Tibial nerve (tissue), 4 donors: Measurements from ENCODE around the gene CRY1. TPM values are rescaled to one million over a fixed set of nuclear protein-coding genes. Genes with fewer than 3 reads are reported as not detected.
"Not testable (repeated sequence)": the region's sequence is repeated elsewhere in the genome, so short reads cannot be mapped to it uniquely, and the experiment has no call there.

Source experiments
- DNase-seq, 2 donors: peaks; one replicate each; pipeline ENCODE4 v3.0.0-alpha.2; 2019; ENCODE audit warnings: low spot score in 2 of 2
- H3K27ac ChIP-seq, 4 donors: fragments of 200-600 bp; sonication (generic) in 3 of 4; one replicate each; pipeline ENCODE4 v1.5.1; 2017 to 2019; ENCODE audit warnings: mild to moderate bottlenecking in 1 of 4
- H3K27me3 ChIP-seq, 2 donors: fragments of 200-600 bp; sonication (generic) in 1 of 2; one replicate each; pipeline versions ENCODE4 v1.5.1 to v1.6.0; 2017 to 2019
- H3K36me3 ChIP-seq, 3 donors: fragments of 200-600 bp; sonication (generic); one replicate each; pipeline ENCODE4 v1.5.1; 2018 to 2019
- H3K4me1 ChIP-seq, 4 donors: fragments of 200-600 bp; sonication (generic) in 3 of 4; one replicate each; pipeline ENCODE4 v1.5.1; 2017 to 2019
- H3K4me3 ChIP-seq, 4 donors: fragments of 200-600 bp; sonication (generic) in 3 of 4; one replicate each; pipeline ENCODE4 v1.5.1; 2017 to 2019; ENCODE audit warnings: mild to moderate bottlenecking in 1 of 4, moderate library complexity in 1 of 4
- H3K9me3 ChIP-seq, 4 donors: fragments of 200-600 bp; sonication (generic) in 3 of 4; one replicate each; pipeline ENCODE4 v1.5.1; 2017 to 2019
- CTCF ChIP-seq, 5 experiments: fragments of 200-600 bp in 3 of 5; fragments of 450-650 bp in 2 of 5; sonication (generic) in 3 of 5; IDR thresholded peaks; one replicate each; pipeline ENCODE4 v1.5.1; 2016 to 2019; ENCODE audit warnings: antibody characterized with exemption in 5 of 5, mild to moderate bottlenecking in 3 of 5, moderate library complexity in 2 of 5
- EP300 ChIP-seq, 2 donors: sonication (generic); formaldehyde crosslinking; IDR thresholded peaks; one replicate each; pipeline ENCODE4 v1.6.1; 2017; ENCODE audit warnings: antibody characterized with exemption in 2 of 2, mild to moderate bottlenecking in 1 of 2
- POLR2A ChIP-seq, 2 donors: fragments of 450-650 bp; IDR thresholded peaks; one replicate each; pipeline ENCODE4 v1.6.1; 2017; ENCODE audit warnings: antibody characterized with exemption in 2 of 2, mild to moderate bottlenecking in 2 of 2, moderate library complexity in 2 of 2
- WGBS, 2 donors: methylation state at CpG; one replicate each; pipeline ENCODE4 v1.1.5; 2018; 5-methylcytosine and 5-hydroxymethylcytosine counted together
- total RNA-seq, 4 donors: library from RNA; depleted of rRNA; stranded (reverse); fragments of >200 nt; gene quantifications; one replicate each; pipeline ENCODE4 v1.1.0, GENCODE V29; 2016

The CRY1 gene
- total RNA-seq, 4 donors from 2014 or later: 16.3 to 36.3 (median 24.4) TPM

DNA sequence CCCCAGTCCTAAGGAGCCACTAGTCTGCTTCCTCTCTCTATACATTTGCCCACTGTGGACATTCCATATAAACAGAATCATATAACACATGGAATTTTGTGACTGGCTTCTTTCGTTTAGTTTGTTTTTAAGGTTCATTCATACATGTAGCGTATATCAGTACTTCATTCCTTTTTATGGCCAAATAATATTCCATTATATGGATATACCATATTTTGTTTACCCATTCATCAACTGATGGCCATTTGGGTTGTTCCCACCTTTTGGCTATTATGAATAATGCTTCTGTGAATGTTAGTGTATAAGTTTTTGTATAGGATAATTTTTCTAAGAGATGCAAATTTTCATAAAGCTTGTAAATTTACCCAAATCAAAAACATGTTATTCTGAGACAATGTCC lies 4.4 kb downstream of the CRY1 start:
- Histone ChIP-seq H3K27ac (no peak overlapping the region), H3K36me3 (peaks cover 0 to 8% (median 0%) of the 10 kb centered on the region in 3 donors), H3K4me3 (no peak overlapping the region), H3K9me3 (no peaks in the 10 kb centered on the region), H3K27me3 (no peaks in the 10 kb centered on the region), H3K4me1 (peaks cover 0 to 28% (median 14%) of the 10 kb centered on the region in 4 donors)
- WGBS, 2 donors: 98 to 99% methylated on average over 2 of the region's 2 CpGs
- DNase-seq: no peak
- no peak for TF ChIP-seq EP300 (IDR thresholded peaks at IDR 0.05)
- TF ChIP-seq CTCF (IDR thresholded peaks at IDR 0.05): no peak
- no peak for TF ChIP-seq POLR2A (IDR thresholded peaks at IDR 0.05)

DNA sequence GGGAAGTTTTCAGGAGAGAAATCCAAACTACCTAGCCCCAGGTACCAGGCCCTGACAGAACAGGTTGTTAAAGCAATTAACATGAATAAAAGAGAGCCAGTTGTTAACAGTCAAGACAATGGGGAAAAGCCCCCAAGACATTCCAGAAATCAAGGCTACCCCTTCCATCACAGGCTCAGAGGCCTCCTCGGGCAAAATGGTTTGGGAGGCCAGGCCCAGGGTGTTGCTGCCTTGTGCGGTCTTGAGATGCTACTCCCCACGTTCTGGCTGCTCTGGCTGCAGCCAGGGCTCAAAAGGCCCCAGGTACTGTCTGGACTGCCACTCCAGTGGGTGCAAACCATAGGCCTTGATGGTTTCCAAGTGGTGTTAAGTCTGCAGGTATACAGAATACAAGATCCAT lies 7.0 kb downstream of the CRY1 start:
- peaks cover 0 to 8% (median 0%) of the 10 kb centered on the region in 3 donors for H3K36me3 ChIP-seq
- H3K27ac ChIP-seq: no peak overlapping the region
- no peak for DNase-seq
- peaks cover 0 to 11% (median 0%) of the 10 kb centered on the region in 4 donors for H3K9me3 ChIP-seq
- H3K4me1 ChIP-seq: peaks cover 0 to 13% (median 5%) of the 10 kb centered on the region in 4 donors
- no peak overlapping the region for H3K4me3 ChIP-seq
- no peak for TF ChIP-seq POLR2A (IDR thresholded peaks at IDR 0.05)
- TF ChIP-seq EP300 (IDR thresholded peaks at IDR 0.05): no peak
- TF ChIP-seq CTCF (IDR thresholded peaks at IDR 0.05): no peak
- WGBS, 2 donors: 87 to 94% methylated on average over 3 of the region's 3 CpGs
- no peaks in the 10 kb centered on the region for H3K27me3 ChIP-seq

- Histone ChIP-seq H3K36me3 (peaks cover 0 to 4% (median 0%) of the 10 kb centered on the region in 3 donors), H3K9me3 (peaks cover 0 to 11% (median 0%) of the 10 kb centered on the region in 4 donors), H3K4me3 (no peak overlapping the region), H3K4me1 (peaks cover 0 to 5% (median 4%) of the 10 kb centered on the region in 4 donors), H3K27me3 (no peaks in the 10 kb centered on the region), H3K27ac (no peak overlapping the region)
- no peak for DNase-seq
- TF ChIP-seq EP300 (IDR thresholded peaks at IDR 0.05) (no peak), POLR2A (IDR thresholded peaks at IDR 0.05) (no peak)
Observed at GRCh38 chr12:107081778-107082177, 11.6 kb downstream of the CRY1 start.

GRCh38 chr12:107080299-107080698 lies 13.1 kb downstream of the CRY1 start:
- H3K27ac ChIP-seq: no peak overlapping the region
- H3K4me1 ChIP-seq: peaks cover 0 to 5% (median 4%) of the 10 kb centered on the region in 4 donors
- TF ChIP-seq POLR2A (IDR thresholded peaks at IDR 0.05) (no peak), CTCF (IDR thresholded peaks at IDR 0.05) (no peak), EP300 (IDR thresholded peaks at IDR 0.05) (no peak)
- H3K27me3 ChIP-seq: no peaks in the 10 kb centered on the region
- peaks cover 0 to 11% (median 0%) of the 10 kb centered on the region in 4 donors for H3K9me3 ChIP-seq
- WGBS, 2 donors: 72 to 74% methylated on average over 6 of the region's 6 CpGs
- DNase-seq: no peak
- no peaks in the 10 kb centered on the region for H3K36me3 ChIP-seq
- H3K4me3 ChIP-seq: no peak overlapping the region

DNA sequence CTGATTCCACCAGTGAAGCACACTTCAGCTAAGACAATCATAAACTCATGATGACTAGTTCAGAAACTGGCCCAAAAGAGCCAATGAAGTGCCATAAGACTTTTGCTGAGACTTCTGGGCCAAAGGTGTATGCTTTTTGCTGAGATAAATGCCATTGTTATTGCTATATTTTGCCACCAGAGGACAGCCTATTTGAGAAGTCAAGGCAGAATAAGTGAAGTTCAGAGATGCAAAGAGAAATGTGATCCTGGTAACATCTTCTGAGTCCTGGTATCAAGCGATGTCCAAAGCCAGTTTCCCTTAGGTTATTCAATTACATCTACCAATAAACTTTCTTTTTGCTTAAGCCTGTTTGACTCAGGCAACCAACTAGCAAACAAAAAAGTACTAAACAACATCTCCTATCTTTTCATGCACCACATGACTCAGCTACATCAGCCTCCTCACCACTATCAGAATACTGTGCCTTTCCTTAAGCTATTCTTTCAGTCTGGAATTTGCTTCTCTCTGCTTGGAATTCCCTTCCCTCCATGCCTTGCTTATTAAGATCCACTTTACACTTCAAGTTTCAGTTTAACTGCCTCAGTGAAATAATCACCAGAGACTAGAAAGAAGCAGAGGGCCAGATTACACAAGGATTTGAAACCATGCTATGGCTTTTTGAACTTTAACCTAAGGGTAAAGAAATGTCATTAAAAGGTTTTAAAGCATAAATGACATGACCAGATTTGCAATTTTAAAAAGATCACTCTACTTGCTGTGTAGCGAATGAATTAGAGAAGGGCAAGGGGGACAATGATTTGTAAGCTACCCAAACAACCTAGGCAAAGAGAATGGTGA lies 14.0 kb downstream of the CRY1 start:
- WGBS, 2 donors: 89 to 93% methylated on average over 2 of the region's 2 CpGs
- TF ChIP-seq CTCF (IDR thresholded peaks at IDR 0.05): peak in 3 of 5 experiments; percentile 17 to 27 (median 19)
- TF ChIP-seq EP300 (IDR thresholded peaks at IDR 0.05): no peak
- no peak for TF ChIP-seq POLR2A (IDR thresholded peaks at IDR 0.05)
- Histone ChIP-seq H3K36me3 (no peaks in the 10 kb centered on the region), H3K27me3 (no peaks in the 10 kb centered on the region), H3K9me3 (peaks cover 0 to 11% (median 0%) of the 10 kb centered on the region in 4 donors), H3K4me1 (peaks cover 0 to 5% (median 4%) of the 10 kb centered on the region in 4 donors), H3K27ac (no peak overlapping the region), H3K4me3 (no peak overlapping the region)
- DNase-seq: no peak

DNA sequence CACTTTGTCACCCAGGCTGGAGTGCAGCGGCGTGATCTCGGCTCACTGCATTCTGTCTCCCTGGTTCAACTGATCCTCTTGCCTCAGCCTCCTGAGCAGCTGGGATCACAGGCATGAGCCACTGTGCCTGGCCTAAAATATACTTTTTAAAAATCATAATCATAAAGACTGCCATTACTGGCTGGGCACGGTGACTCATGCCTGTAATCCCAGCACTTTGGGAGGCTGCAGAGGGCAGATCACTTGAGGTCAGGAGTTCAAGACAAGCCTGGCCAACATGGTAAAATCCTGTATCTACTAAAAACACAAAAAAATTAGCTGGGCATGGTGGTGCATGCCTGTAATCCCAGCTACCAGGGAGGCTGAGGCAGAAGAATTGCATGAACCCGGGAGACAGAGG lies 20.1 kb downstream of the CRY1 start:
- H3K9me3 ChIP-seq, H3K27me3 ChIP-seq, DNase-seq, H3K36me3 ChIP-seq, H3K4me3 ChIP-seq, H3K4me1 ChIP-seq, H3K27ac ChIP-seq: not testable (repeated sequence)
- 85 to 87% methylated on average over 5 of the region's 5 CpGs for WGBS, 2 donors
